ENCODE measurements around the gene KIAA0930.

KIAA0930 gene

GRCh38 chr22:45268958-45269844, 28.5 kb upstream of the KIAA0930 start:
- TF ChIP-seq CTCF (IDR thresholded peaks at IDR 0.05; ENCODE audit: insufficient read depth, missing control alignments), result peak; percentile 69
- FAIRE-seq (no peak), DNase-seq (ENCODE audit: insufficient read length, low spot score) (no peak)

GRCh38 chr22:45268167-45268957, 27.7 kb upstream of the KIAA0930 start:
- no peak for TF ChIP-seq CTCF (IDR thresholded peaks at IDR 0.05; ENCODE audit: insufficient read depth, missing control alignments)
- DNase-seq (ENCODE audit: insufficient read length, low spot score) (peak; percentile 44), FAIRE-seq (no peak)

DNA sequence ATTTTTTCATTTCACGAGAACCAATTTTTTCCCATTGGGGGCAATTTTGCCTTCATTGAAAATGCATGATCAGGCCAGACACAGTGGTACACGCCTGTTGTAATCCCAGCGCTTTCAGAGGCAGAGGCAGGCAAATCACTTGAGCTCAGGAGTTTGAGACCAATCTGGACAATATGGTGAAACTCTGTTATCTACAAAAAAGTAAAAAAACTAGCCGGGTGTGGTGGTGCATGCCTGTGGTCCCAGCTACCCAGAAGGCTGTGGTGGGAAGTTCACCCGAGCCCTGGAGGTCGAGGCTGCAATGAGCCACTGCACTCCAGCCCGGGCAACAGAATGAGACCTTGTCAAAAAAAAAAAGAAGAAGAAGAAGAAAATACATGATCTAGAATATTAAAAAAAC, 24.8 kb upstream of the KIAA0930 start:
- no peak for TF ChIP-seq CTCF (IDR thresholded peaks at IDR 0.05; ENCODE audit: insufficient read depth, missing control alignments)
- FAIRE-seq (no peak), DNase-seq (ENCODE audit: insufficient read length, low spot score) (no peak)

- DNase-seq (ENCODE audit: insufficient read length, low spot score) (no peak), FAIRE-seq (no peak)
- TF ChIP-seq CTCF (IDR thresholded peaks at IDR 0.05; ENCODE audit: insufficient read depth, missing control alignments), result no peak
Observed at GRCh38 chr22:45263463-45264269, 23.0 kb upstream of the KIAA0930 start.

GRCh38 chr22:45262931-45263462, 22.3 kb upstream of the KIAA0930 start:
- no peak for TF ChIP-seq CTCF (IDR thresholded peaks at IDR 0.05; ENCODE audit: insufficient read depth, missing control alignments)
- FAIRE-seq (no peak), DNase-seq (ENCODE audit: insufficient read length, low spot score) (no peak)

- TF ChIP-seq CTCF (IDR thresholded peaks at IDR 0.05; ENCODE audit: insufficient read depth, missing control alignments), result no peak
- no peak for DNase-seq (ENCODE audit: insufficient read length, low spot score)
- FAIRE-seq, result no peak
Observed at GRCh38 chr22:45262195-45262930, 21.7 kb upstream of the KIAA0930 start.
